Measurements from ENCODE around the gene N4BP2L2. TPM values are rescaled to one million over a fixed set of nuclear protein-coding genes. Genes with fewer than 3 reads are reported as not detected.

N4BP2L2 gene
- total and polyA plus RNA-seq, 2 of the 4 experiments (the other 2 are of a cell fraction): 28.7 to 34.6 TPM

DNA sequence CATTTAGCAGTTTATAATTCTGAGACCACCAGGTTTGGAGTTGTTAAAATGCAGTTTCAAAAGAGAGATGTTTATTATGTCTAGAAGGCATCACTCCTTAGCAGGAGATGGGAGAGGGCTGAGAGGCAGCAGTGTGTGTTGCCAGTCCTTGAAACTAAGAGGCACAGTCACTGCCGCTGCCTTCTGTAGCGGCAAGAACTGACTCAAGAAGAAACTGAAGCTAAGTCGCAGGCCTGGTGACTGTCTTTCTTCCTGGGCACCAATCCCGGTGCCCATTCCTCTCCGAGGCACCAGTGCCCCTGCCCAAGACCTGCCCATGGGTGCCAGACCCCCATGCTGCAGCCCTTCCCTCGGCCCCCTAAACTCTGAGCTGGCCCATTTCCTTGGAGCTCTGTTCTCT is 130.7 kb downstream of the N4BP2L2 start:
- Histone ChIP-seq H3K27me3 (ENCODE audit: control insufficient read depth, insufficient read depth, low read length) (no peaks in the 10 kb centered on the region), H2AK5ac (ENCODE audit: low read depth, low read length) (no peak overlapping the region), H2AFZ (replicated peaks; ENCODE audit: low read length, poor library complexity) (no peak overlapping the region), H3K23ac (ENCODE audit: low read depth, low read length) (no peak overlapping the region), H2BK20ac (ENCODE audit: low read depth, low read length) (no peak overlapping the region), H3K9me1 (ENCODE audit: insufficient read depth, low read length) (no peaks in the 10 kb centered on the region), H2BK120ac (ENCODE audit: low read depth, low read length) (no peak overlapping the region), H3K56ac (ENCODE audit: extremely low read depth, insufficient read depth, low read length) (no peak overlapping the region), H3K4me1 (ENCODE audit: control insufficient read depth, insufficient read depth, low read length) (peaks cover 5% of the 10 kb centered on the region), H3K36me3 (ENCODE audit: control insufficient read depth, insufficient read depth, low read length) (no peaks in the 10 kb centered on the region), H3K27ac (ENCODE audit: insufficient read depth, low read length) (no peak overlapping the region), H2BK5ac (ENCODE audit: low read depth, low read length, poor library complexity, severe bottlenecking) (no peak overlapping the region), H4K20me1 (ENCODE audit: insufficient read depth, low read length) (no peaks in the 10 kb centered on the region), H2BK15ac (ENCODE audit: low read depth, low read length) (no peak overlapping the region), H4K8ac (ENCODE audit: low read depth in 2 of 2, low read length in 2 of 2) (no peak overlapping the region), H3K4ac (ENCODE audit: low read depth, low read length) (no peak overlapping the region), H3K9ac (ENCODE audit: low read depth, low read length) (no peak overlapping the region), H3K9me3 (ENCODE audit: control insufficient read depth, insufficient read depth, low read length) (no peaks in the 10 kb centered on the region), H3K4me3 (ENCODE audit: insufficient read depth, low read depth, low read length) (no peak overlapping the region), H3K79me1 (ENCODE audit: low read depth in 1 of 2, low read length in 2 of 2) (no peaks in the 10 kb centered on the region), H2AK9ac (replicated peaks; ENCODE audit: low read depth, low read length, poor library complexity) (no peak overlapping the region), H3K18ac (ENCODE audit: low read depth, low read length) (no peak overlapping the region), H3K4me2 (ENCODE audit: low read depth, low read length) (no peak overlapping the region), H3K14ac (replicated peaks; ENCODE audit: low read depth, low read length) (no peak overlapping the region), H4K5ac (ENCODE audit: low read depth, low read length) (no peak overlapping the region), H4K91ac (ENCODE audit: insufficient read depth, low read depth, low read length) (no peak overlapping the region)
- 89% methylated on average over 5 of the region's 6 CpGs; no CpG with 5 or more reads in 1 of the 2 experiments for WGBS, 2 experiments (ENCODE audit: extremely low coverage in 2 of 2, insufficient read length in 1 of 2)
- in situ Hi-C loops (cut with MboI; ENCODE audit: low sequenced_read_pairs): no loop called here
- dilution Hi-C loops (cut with HindIII; ENCODE audit: low sequenced_read_pairs, unreplicated experiment): no loop called here
- DNase-seq: no peak
- intact Hi-C loops (cut with micrococcal nuclease): no loop called here
- no peak for ATAC-seq (ENCODE audit: low read depth)
- BruUV-seq (replicated peaks): no TSS peak
- ChIA-PET CTCF (no interaction called here), POLR2A (ENCODE audit: unreplicated experiment) (interaction anchor here (0.5 kb wide), 1 partner anchor 9 kb away, joined by 3 read pairs; no protein-coding TSS in a partner anchor)
- TF ChIP-seq FOS (IDR thresholded peaks at IDR 0.05; ENCODE audit: low read depth, low read length) (no peak), BHLHE40 (IDR thresholded peaks at IDR 0.05; ENCODE audit: low read depth, low read length) (no peak), POLR2A (IDR thresholded peaks at IDR 0.05; ENCODE audit: low read depth, low read length) (no peak), RFX5 (IDR thresholded peaks at IDR 0.05; ENCODE audit: low read depth, low read length) (no peak), CHD1 (IDR thresholded peaks at IDR 0.05; ENCODE audit: low read depth, low read length) (no peak), CEBPB (IDR thresholded peaks at IDR 0.05; ENCODE audit: low read depth, low read length) (no peak), NFE2L2 (IDR thresholded peaks at IDR 0.05; ENCODE audit: low read depth, low read length) (no peak), MAFK (IDR thresholded peaks at IDR 0.05; ENCODE audit: low read depth, low read length) (no peak), SMC3 (IDR thresholded peaks at IDR 0.05; ENCODE audit: low read depth, low read length) (no peak), RCOR1 (IDR thresholded peaks at IDR 0.05; ENCODE audit: insufficient replicate concordance, low read length) (no peak), RAD21 (IDR thresholded peaks at IDR 0.05; ENCODE audit: low read length) (no peak), MXI1 (IDR thresholded peaks at IDR 0.05; ENCODE audit: borderline replicate concordance, low read depth, low read length) (no peak), MAZ (IDR thresholded peaks at IDR 0.05; ENCODE audit: borderline replicate concordance, low read depth, low read length) (no peak)
- TF ChIP-seq, protein P1, sequence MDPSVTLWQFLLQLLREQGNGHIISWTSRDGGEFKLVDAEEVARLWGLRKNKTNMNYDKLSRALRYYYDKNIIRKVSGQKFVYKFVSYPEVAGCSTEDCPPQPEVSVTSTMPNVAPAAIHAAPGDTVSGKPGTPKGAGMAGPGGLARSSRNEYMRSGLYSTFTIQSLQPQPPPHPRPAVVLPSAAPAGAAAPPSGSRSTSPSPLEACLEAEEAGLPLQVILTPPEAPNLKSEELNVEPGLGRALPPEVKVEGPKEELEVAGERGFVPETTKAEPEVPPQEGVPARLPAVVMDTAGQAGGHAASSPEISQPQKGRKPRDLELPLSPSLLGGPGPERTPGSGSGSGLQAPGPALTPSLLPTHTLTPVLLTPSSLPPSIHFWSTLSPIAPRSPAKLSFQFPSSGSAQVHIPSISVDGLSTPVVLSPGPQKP (IDR thresholded peaks at IDR 0.05; ENCODE audit: borderline replicate concordance, low read depth, low read length): no peak
- TF ChIP-seq, protein P2, sequence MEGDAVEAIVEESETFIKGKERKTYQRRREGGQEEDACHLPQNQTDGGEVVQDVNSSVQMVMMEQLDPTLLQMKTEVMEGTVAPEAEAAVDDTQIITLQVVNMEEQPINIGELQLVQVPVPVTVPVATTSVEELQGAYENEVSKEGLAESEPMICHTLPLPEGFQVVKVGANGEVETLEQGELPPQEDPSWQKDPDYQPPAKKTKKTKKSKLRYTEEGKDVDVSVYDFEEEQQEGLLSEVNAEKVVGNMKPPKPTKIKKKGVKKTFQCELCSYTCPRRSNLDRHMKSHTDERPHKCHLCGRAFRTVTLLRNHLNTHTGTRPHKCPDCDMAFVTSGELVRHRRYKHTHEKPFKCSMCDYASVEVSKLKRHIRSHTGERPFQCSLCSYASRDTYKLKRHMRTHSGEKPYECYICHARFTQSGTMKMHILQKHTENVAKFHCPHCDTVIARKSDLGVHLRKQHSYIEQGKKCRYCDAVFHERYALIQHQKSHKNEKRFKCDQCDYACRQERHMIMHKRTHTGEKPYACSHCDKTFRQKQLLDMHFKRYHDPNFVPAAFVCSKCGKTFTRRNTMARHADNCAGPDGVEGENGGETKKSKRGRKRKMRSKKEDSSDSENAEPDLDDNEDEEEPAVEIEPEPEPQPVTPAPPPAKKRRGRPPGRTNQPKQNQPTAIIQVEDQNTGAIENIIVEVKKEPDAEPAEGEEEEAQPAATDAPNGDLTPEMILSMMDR (conservative IDR thresholded peaks at IDR 0.05; ENCODE audit: low read depth, low read length): no peak
- TF ChIP-seq, protein P3, sequence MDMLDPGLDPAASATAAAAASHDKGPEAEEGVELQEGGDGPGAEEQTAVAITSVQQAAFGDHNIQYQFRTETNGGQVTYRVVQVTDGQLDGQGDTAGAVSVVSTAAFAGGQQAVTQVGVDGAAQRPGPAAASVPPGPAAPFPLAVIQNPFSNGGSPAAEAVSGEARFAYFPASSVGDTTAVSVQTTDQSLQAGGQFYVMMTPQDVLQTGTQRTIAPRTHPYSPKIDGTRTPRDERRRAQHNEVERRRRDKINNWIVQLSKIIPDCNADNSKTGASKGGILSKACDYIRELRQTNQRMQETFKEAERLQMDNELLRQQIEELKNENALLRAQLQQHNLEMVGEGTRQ (IDR thresholded peaks at IDR 0.05; ENCODE audit: low read depth, low read length): no peak

Measured in IMR-90 (cell line).